Middle frontal gyrus (tissue), 1 donor: Measurements from ENCODE around the gene CCDC85C.
"Not testable (repeated sequence)": the region's sequence is repeated elsewhere in the genome, so short reads cannot be mapped to it uniquely, and the experiment has no call there.

Experiments
- DNase-seq: peaks from one replicate; pipeline ENCODE4 v3.0.0-alpha.2; 2015; ENCODE audit warnings: low spot score; ENCODE audit errors: extremely low spot score

Gene CCDC85C

DNA sequence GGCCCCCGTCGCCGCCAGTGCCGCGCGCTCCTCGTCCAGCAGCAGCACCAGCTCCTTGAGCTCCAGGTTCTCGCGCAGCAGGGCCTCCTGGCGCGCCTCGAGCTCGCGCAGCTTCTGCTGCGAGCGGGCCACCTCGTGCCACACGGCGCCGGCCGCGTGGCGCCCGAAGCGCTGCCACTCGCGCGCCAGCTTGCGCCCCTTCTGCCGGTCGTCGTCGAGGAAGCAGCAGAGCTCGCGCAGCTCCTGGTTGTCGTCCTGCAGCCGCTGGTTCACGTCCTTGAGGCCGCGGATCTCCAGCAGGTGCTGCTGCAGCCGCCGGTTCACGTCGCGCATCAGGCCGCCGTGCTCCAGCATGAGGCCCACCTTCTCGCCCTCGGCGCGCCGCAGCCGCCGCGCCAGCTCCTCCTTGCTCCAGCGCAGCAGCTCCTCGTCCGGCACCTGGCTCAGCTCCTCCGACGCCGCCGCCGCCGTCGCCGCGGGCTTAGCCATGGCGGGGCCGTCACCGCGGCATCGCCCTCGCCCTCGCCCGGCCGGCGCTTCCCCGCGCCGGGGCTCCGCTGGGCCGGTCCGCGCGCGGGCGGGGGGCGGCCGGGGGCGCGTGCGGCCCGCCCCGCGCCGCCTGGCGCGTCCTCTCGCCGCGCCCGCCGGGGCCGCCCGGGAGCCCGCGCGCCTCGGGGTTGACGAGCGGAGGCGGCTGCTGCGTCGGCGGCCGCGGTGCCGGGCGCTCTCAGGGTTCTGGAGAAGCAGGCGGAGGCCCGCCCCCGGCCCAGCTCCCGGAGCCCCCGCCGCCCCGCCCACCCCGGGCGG is at the start of gene CCDC85C:
Gene CCDC85C, minus strand, starts transcription at position 737 of the 807 bp plus-strand sequence. Its CDS starts 248 bp downstream, at position 489.
- no peak for DNase-seq

DNA sequence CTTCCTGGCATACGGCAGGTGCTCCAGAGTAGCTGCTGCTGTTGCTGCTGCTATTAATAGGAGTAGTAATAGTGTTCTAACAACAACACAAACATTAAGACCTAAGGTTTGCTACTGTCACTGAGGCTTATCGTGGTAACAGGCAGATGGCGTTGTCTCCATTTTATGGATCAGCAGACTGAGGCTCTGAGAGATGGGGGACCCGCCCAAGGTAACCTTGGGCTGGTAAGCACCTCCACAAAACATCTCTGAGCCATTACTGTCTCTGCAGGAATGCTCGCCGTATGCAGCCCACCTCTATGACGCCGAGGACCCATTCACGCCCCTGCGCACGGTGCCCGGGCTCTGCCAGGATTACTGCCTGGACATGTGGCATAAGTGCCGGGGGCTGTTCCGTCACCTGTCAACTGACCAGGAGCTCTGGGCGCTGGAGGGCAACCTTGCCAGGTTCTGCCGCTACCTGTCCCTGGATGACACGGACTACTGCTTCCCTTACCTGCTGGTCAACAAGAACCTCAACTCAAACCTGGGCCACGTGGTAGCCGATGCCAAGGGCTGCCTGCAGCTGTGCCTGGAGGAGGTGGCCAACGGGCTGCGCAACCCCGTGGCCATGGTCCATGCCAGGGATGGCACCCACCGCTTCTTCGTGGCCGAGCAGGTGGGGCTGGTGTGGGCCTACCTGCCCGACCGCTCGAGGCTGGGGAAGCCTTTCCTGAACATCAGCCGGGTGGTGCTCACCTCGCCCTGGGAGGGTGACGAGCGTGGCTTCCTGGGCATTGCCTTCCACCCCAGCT is 48.1 kb upstream of the CCDC85C start:
- DNase-seq, result no peak

DNA sequence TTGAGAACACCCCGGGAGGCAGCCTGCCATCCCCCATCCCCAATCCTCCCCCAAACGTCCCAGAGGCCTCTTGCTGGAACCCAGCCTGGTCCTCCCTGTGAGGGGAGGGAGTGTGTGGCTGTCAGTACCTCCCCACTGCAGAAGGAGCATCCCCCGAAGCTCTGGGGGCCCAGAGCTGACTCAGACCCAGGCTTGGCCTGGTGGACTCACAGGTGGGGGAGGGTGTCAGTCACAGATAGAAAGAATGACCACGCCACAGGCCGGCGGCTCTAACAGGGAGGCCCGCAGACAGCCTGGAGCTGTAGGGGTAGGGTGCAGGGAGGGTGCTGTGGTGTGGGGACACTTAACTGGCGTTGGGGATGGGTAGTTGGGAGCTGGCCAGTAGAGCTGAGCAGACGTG is 46.2 kb upstream of the CCDC85C start:
- DNase-seq, result no peak

DNA sequence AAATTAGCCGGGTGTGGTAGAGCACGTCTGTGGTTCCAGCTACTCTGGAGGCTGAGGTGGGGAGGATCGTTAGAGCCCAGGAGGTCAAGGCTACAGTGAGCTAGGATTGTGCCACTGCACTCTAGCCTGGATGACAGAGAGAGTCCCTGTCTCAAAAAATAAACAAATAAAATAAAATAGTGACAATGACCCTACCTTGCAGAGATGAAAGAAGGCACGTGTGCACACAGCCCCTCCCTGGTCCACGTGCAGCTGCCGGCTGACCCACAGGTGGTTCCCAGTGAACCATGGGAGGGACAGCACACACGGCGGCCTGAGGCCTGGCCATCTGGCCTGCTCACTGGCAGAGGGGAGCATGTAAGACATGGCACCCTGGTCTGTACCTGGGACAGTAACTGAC is 45.6 kb upstream of the CCDC85C start:
- DNase-seq, result no peak

DNA sequence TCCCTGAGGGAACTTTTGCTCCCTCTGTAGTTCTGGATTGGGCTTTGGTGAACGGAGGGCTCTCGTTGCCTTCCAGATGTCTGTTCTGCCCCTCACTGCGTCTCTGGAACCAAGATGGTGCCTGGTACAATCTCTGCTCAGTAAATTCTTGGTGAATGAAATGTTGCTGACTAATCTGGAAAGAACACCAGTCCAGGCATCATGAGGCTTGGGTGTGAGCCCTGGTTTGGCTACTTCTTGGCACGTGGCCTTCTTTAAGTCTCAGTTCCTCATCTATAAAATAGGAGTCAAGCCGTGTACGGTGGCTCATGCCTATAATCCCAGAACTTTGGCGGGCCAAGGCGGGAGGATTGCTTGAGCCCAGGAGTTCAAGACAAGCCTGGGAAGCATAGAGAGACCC is 45.2 kb upstream of the CCDC85C start:
- DNase-seq, result no peak

DNA sequence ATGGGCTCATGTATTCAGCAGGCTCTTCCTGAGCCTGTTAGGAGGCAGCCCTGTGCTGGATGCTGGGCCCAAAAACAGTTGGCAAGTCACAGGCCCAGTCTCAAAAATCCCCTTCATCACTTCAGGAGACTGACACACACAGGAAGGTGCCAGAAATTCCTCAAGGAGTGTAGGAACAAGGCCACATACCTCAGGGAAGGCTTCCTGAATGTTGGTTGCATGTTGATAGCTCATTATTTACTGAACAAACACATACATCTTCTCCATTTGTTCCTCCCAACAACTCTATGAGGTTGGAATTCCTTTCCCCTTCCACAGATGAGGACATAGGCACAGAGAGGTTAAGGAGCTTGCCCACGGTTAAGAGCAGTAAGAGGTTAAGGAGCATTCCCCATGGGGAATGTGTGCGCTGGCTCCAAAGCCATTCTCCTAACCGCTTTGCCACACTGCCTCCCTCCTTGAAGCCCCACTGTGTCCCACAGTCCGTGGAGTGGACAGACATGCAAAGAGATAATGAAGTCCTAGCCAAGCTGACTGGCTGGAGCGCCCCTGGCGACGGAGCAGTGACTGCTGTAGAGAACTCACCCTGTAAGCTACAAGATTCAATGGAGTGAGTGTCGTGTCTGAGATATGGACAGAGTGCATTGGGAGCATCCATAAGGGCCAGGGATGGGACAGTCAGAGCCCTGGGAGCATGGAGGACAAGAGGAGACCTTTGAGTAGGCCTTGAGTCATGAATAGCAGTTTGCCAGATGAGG is 44.2 kb upstream of the CCDC85C start:
- no peak for DNase-seq

DNA sequence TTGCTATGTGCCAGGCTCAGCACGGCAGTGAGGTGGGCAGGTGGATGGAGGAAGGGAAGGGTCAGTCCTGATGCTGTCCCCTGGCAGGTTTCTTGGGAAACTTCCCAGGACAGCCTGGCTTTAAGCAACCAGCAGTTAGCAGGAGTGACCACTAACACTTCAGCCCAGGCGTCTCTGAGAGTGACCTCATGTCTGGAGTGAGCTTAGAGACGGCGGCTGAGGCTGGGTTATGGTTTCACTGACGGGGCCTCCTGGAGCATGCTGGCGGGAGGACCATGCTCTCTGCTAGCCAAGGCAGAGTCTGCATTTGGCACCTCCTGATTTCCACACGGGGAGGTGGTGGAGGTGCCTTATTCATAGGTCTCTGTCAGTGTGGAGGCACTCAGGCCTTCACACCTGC is 43.4 kb upstream of the CCDC85C start:
- no peak for DNase-seq

DNA sequence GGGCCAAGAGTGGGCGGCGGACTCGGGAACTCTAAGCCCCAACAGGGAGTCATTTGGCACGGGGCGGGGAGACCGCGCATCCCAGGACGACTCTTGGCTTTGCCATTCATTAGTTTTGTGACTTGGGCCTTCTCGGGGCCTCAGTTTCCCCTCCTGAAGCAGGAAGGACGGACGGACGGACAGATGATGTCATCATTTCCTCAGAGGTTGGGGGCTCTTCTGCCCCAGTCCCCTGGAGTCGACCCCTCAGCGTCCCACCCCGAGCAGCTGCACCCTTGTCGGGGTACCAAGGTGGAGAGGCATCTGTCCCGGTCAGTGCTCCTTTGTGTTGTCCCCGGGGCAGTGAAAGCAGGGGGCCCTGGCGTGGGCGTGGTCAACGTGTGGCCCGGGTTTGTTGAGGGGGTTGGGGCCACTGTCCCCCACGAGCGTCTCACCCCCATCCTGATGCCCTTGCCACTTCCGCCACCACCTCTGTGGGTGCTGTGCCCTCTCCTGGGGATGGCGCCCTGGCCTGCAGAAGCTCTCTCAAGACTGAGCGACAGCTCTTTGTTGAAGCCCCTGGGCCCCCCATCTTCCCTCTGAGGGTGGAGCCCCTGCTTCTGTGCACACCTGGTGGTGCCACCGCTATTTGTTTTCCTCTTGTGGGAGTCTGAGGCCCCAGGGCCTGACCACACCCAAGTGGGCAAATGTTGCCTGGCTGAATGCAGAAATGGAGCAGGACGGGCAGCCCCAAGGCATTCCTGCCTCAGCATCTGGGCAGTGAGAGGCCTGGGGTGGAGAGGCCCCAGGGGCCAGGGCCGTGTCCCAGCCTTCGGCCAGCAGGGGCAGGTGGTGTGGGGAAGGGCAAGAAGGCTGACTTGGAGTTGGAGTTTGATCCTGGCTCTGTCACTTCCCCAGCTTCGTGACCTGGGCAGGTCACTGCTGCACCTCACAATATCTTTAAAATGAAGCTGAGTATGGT is 41.8 kb upstream of the CCDC85C start:
- DNase-seq, result no peak

DNA sequence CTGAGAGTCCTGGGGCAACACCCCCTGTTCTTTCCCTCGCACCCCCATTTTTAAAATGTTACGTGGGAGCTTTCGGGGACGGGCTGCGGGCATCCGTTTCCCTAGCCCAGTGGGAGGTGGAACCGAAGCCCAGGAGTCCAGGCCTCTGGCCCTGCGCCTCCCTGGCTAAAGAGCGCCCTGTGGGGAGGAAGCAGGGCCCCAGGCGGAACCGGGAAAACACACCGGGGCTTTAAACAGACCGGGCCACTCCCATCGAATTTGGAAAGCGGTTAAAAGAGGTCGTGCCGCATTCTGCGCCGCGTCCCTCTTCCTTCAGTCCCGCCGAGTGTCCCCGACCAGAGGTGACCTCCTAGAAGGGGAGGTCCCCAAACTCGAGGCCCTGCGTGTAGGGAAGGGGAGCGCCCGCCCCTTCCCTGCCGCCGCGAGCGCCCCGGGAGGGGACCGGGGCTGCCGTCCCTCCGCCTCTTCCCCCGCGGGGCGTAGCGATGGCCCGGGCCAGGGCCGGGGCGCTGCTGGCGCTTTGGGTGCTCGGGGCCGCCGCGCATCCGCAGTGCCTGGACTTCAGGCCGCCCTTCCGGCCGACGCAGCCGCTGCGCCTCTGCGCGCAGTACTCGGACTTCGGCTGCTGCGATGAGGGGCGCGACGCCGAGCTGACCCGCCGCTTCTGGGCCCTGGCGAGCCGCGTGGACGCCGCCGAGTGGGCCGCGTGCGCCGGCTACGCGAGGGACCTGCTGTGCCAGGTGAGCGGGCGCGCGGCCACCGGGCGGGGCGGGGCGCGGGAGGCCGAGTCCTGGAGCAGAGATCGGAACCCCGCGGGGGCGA is 40.9 kb upstream of the CCDC85C start, which contains the start of gene HHIPL1:
Gene HHIPL1, plus strand, starts transcription at position 407 of the 822 bp plus-strand sequence. Its CDS starts 79 bp downstream, at position 486.
- DNase-seq, result no peak

DNA sequence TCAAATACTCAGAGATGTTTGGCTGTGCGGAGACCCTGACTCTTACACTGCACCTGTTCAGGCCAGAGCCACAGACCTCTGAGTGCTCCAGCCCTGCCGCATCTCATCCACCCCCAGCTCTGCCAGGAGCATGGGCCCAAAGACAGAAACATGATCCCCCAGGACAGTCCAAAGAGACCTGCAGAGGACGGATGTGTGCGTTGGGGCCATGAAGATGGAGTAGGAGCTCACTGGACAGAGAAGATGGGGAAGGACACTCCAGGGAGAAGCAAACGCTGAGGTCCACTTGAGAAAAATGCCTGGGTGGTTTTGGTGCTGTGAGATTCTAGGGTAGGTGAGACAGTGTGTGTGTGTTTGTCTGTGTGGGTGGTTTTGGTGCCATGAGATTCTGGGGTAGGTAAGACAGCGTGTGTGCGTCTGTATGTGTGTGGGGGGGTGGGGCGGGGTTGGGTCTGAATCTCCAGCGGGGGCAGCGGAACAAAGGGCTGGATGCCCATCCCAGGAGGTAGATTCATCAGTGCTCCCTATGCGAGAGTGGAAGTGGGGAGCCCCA is 40.1 kb upstream of the CCDC85C start:
- no peak for DNase-seq

DNA sequence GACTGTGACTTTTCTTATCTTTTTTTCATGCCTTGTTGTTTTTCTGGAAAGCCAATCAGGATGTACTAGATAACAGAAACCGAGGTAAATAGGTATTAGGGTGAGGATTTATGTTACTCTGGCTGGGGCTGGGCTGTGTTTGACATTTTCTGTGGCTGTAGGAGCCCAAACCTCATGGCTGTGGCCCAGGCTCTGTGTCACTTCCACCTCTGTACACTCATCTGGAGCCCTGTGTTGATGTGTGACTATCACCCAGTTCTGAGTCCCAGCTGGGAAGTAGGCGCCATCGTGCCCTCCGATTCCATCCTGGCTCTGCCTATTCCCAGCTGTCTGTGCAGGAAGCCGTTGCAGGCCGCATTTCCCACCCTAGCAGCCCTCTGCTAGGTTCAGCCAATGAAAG is 39.3 kb upstream of the CCDC85C start:
- no peak for DNase-seq

DNA sequence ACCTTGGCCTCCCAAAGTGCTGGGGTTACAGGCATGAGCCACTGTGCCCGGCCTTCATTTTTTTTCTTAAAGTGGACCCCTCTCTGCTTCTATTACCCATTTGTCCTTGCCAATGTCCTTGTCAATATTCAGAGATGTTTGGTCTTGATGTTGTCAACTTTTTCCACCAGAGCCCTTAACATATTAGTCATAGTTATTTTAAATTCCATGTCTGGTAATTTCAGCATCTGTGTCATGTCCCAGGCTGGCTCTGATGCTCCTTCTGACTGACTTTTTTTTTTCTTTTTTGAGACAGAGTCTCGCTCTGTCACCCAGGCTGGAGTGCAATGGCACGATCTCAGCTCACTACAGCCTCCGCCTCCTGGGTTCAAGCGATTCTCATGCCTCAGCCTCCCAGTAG is 38.8 kb upstream of the CCDC85C start:
- DNase-seq, result not testable (repeated sequence)

DNA sequence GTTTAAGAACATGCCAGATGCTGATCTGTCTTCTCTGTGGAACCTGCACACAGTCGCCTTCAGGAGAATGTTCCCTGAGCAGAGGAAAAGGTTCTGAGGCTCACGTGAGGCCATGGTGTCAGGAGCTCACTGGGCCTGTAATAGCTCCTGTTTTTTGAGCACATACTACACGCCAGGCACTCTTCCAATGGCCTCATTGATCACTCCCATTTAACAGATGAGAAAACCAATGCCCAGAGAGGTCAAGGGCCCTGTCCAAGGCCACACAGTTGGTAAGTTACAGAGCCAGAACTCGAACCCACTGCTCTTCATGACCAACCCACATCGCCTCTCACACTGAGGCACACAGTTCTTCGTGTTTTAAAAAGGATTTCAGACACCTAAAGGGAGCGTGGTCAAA is 33.6 kb upstream of the CCDC85C start:
- no peak for DNase-seq

DNA sequence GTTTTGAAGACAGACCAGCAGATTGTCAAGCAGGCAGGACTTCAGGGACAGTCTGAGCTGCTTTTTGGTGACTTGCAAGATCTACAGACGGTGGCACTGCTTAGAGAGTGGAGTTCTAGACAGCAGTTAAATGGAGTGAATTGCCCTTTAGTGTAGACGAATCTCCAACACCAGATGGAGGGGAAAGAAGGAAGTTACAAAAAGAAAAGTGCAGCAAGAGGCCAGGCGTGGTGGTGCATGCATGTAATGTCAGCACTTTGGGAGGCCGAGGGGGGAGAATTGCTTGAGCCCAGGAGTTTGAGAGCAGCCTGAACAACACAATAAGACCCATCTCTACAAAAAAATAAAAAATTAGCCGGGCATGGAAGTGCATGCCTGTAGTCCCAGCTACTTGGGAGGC is 32.5 kb upstream of the CCDC85C start:
- no peak for DNase-seq

DNA sequence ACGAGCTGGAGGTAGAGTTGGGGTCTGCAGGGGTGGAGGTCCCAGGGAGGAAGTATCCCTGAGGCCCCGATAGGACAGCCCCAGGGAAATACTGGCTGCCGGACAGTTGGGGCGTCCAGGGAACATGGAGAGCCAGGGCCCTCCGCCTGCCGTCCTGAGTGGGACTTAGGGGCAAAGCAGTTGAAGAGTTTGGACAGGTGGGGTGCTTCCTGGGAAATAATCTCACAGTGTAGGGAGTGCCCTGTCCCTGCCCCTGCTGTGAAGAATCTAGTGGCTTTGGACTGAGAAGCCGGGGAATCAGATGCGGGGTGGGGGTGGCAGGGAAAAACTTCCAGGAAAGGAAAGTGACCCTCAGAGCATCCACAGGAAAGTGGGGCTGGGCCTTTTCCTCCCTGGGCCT is 31.1 kb upstream of the CCDC85C start:
- no peak for DNase-seq

DNA sequence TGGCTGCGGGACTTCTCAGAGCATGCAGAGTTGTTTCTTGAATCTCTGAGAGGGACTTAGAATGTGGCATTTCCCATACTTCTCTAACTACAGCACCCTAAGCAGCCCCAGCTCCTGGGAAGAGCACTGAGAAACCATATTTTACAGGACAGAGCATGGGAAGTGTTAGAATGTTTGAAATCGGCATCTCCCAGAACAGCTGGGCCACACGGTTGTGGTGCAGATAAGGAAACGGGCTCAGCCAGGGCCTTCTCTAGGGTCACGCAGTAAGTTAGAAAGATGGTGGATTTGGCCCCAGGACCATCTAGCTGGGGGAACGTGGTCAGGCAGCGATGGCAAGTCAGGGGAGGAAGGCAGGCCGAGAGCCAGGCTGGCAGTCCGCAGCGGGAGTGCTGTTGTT is 30.4 kb upstream of the CCDC85C start:
- no peak for DNase-seq

DNA sequence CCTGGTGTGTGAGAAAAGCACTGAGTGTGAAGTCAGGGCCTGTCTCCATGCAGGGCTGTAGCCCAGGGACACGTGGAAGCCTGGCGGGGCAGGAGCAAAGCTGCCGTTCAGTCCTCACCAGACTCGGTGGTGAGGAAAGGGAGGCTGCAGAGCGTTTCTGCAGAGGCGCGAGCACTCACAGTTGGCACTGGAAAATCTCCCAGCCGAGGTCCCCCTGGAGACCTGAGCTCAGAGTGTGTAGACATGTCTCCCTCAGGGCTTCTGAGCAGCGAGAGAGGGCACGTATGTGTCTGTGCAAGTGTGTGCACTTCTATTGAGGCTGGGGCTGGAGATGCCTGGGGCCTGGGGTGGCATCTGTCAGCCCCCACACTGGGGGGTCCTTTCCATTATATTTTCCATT is 29.9 kb upstream of the CCDC85C start:
- DNase-seq, result no peak

DNA sequence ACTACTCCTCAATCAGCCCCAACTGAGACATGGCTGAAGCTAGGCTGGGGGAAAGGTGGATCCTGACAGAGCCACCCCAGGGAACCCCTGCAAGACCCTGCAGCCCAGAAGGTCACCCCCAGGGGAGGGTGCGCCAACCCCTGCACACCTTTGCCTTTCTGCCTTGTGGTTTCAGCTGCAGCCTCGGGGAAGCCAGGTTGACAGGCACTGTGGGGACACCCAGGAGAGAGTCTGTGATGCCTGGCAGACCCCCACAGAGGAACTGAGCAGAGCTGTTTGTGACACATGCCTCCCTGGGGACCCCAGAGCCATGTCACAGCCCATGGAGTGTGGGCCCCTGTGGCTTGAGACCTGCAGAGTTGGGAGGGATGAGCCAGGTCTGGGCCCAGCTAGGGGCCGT is 29.1 kb upstream of the CCDC85C start:
- DNase-seq, result no peak

DNA sequence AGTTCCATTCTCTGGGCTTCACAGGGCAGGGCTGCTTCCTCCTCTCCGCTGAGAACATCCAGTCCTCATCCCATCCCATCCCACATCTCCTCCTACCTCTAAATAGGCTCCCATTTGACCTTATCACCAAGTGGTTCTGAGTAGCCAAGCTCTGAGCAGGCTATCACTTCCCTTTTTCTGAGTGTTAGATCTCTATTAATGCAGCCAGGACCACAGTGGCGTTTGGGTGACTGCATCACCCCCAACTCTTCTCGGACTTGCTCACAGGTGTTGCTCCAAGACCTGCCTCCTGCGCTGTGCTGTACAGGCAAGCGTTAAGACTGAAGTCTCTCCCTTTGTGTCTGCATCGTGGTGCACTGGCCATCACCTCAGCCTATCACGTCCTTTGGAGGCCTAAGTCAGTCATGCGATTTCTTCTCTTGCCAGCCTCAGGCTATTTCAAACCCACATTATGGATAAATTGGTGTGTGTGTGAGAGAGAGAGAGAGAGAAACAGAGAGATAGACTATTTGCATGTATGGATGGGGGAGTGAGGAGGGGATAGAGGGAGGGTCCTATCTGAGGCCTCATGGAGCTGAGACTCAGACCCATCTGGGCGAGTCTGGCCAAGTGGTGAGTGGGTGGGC is 28.5 kb upstream of the CCDC85C start:
- DNase-seq, result no peak
